Hepatocyte (in vitro differentiated cells): ENCODE measurements around the gene MEF2D. TPM values are rescaled to one million over a fixed set of nuclear protein-coding genes. Genes with fewer than 3 reads are reported as not detected.

Source experiments
- DNase-seq: peaks from one replicate; pipeline ENCODE4 v3.0.0-alpha.2; 2016; ENCODE audit warnings: low spot score
- H2AFZ ChIP-seq: fragments of 200-600 bp; sonication (generic); 2 replicates; pipeline ENCODE4 v1.6.0; 2016; ENCODE audit warnings: antibody characterized with exemption, mild to moderate bottlenecking
- H3K27ac ChIP-seq: fragments of 200-600 bp; sonication (generic); 2 replicates; pipeline ENCODE4 v1.5.1; 2016; ENCODE audit warnings: mild to moderate bottlenecking
- H3K27me3 ChIP-seq: fragments of 200-600 bp; sonication (generic); 2 replicates; pipeline ENCODE4 v1.6.1; 2016
- H3K36me3 ChIP-seq: fragments of 200-600 bp; sonication (generic); replicated peaks from 2 replicates; pipeline ENCODE4 v1.5.1; 2016; ENCODE audit warnings: low read depth; ENCODE audit not compliant: insufficient read depth
- H3K4me1 ChIP-seq: fragments of 200-600 bp; sonication (generic); 2 replicates; pipeline ENCODE4 v1.5.1; 2016; ENCODE audit warnings: mild to moderate bottlenecking, moderate library complexity; ENCODE audit not compliant: insufficient read depth
- H3K4me2 ChIP-seq: fragments of 200-600 bp; sonication (generic); 2 replicates; pipeline ENCODE4 v1.6.0; 2016
- H3K4me3 ChIP-seq: fragments of 200-600 bp; sonication (generic); 2 replicates; pipeline ENCODE4 v1.5.1; 2016; ENCODE audit warnings: mild to moderate bottlenecking
- H3K79me2 ChIP-seq: fragments of 200-600 bp; sonication (generic); 2 replicates; pipeline ENCODE4 v1.6.0; 2017; ENCODE audit warnings: mild to moderate bottlenecking
- H3K9me2 ChIP-seq: fragments of 200-600 bp; sonication (generic); replicated peaks from 2 replicates; pipeline ENCODE4 v1.6.0; 2017; ENCODE audit warnings: mild to moderate bottlenecking; ENCODE audit not compliant: insufficient read depth
- H3K9me3 ChIP-seq: fragments of 200-600 bp; sonication (generic); 2 replicates; pipeline ENCODE4 v1.5.1; 2016; ENCODE audit warnings: low read depth, mild to moderate bottlenecking
- H4K20me1 ChIP-seq: fragments of 200-600 bp; sonication (generic); 2 replicates; pipeline ENCODE4 v1.6.0; 2016; ENCODE audit warnings: mild to moderate bottlenecking; ENCODE audit not compliant: insufficient read depth, poor library complexity, severe bottlenecking
- CTCF ChIP-seq: fragments of 200-600 bp; sonication (generic); IDR thresholded peaks from 2 replicates; pipeline ENCODE4 v1.5.1; 2016; ENCODE audit warnings: antibody characterized with exemption, mild to moderate bottlenecking; ENCODE audit not compliant: poor library complexity
- EZH2 ChIP-seq: fragments of 200-600 bp; sonication (generic); IDR thresholded peaks from 2 replicates; pipeline ENCODE4 v1.6.1; 2016; ENCODE audit warnings: antibody characterized with exemption, mild to moderate bottlenecking, borderline replicate concordance
- EZH2phosphoT487 ChIP-seq: fragments of 200-600 bp; sonication (generic); IDR thresholded peaks from one replicate; pipeline ENCODE4 v1.6.1; 2018; ENCODE audit warnings: antibody characterized with exemption, mild to moderate bottlenecking, low read depth, moderate library complexity; ENCODE audit not compliant: unreplicated experiment, severe bottlenecking
- WGBS: methylation state at CpG from one replicate; pipeline ENCODE4 v1.1.6; 2016; ENCODE audit warnings: low lambda C conversion rate; ENCODE audit errors: missing lambda C conversion rate; 5-methylcytosine and 5-hydroxymethylcytosine counted together
- polyA plus RNA-seq: library from polyadenylated mRNA; unstranded; fragments of >200 nt; fragmentation: Nextera tagmentation; extraction: Ambion mirVana; gene quantifications from 2 replicates; pipeline ENCODE4 v1.2.1, GENCODE V29; 2016
- total RNA-seq: library from RNA; depleted of rRNA; stranded (reverse); fragments of >200 nt; gene quantifications from 2 replicates; pipeline ENCODE4 v1.2.3, GENCODE V29; 2014

The MEF2D gene
- total and polyA plus RNA-seq, 2 experiments from 2014 or later = 20.1 to 25.1 TPM

GRCh38 chr1:156525856-156526489 is 25.4 kb upstream of the MEF2D start:
- no peak overlapping the region for H3K4me2 ChIP-seq

GRCh38 chr1:156525071-156525501 is 24.5 kb upstream of the MEF2D start:
- Histone ChIP-seq H3K9me2 (no peaks in the 10 kb centered on the region), H3K27me3 (no peaks in the 10 kb centered on the region), H3K4me3 (no peak overlapping the region), H2AFZ (no peak overlapping the region), H3K4me1 (peaks cover 8% of the 10 kb centered on the region), H4K20me1 (no peaks in the 10 kb centered on the region), H3K4me2 (peak overlapping the region; percentile 46), H3K36me3 (no peaks in the 10 kb centered on the region), H3K27ac (no peak overlapping the region), H3K9me3 (no peaks in the 10 kb centered on the region), H3K79me2 (no peaks in the 10 kb centered on the region)
- 36% methylated on average over 6 of the region's 6 CpGs for WGBS
- DNase-seq = no peak
- TF ChIP-seq EZH2phosphoT487 (no peak), CTCF (no peak), EZH2 (no peak)

More at GRCh38 chr1:156525856-156526489, 25.4 kb upstream of the MEF2D start:
- Histone ChIP-seq H3K4me1 (peaks cover 8% of the 10 kb centered on the region), H3K36me3 (no peaks in the 10 kb centered on the region), H4K20me1 (no peaks in the 10 kb centered on the region), H3K79me2 (no peaks in the 10 kb centered on the region), H3K9me2 (no peaks in the 10 kb centered on the region), H3K27ac (no peak overlapping the region), H3K27me3 (no peaks in the 10 kb centered on the region), H3K4me3 (no peak overlapping the region), H2AFZ (no peak overlapping the region), H3K9me3 (no peaks in the 10 kb centered on the region)
- TF ChIP-seq EZH2 = no peak
- no peak for TF ChIP-seq EZH2phosphoT487
- no peak for TF ChIP-seq CTCF
- no peak for DNase-seq
- WGBS = 91% methylated on average over 2 of the region's 2 CpGs

- Histone ChIP-seq H4K20me1 (no peaks in the 10 kb centered on the region), H3K9me2 (no peaks in the 10 kb centered on the region), H3K4me3 (no peak overlapping the region), H2AFZ (no peak overlapping the region), H3K27me3 (no peaks in the 10 kb centered on the region), H3K4me2 (peak overlapping the region; percentile 46), H3K79me2 (no peaks in the 10 kb centered on the region), H3K4me1 (peaks cover 8% of the 10 kb centered on the region), H3K27ac (no peak overlapping the region), H3K36me3 (no peaks in the 10 kb centered on the region), H3K9me3 (no peaks in the 10 kb centered on the region)
- TF ChIP-seq EZH2 (no peak), EZH2phosphoT487 (no peak), CTCF (no peak)
- DNase-seq = no peak
- WGBS = 72% methylated on average over 3 of the region's 3 CpGs
Observed at GRCh38 chr1:156524481-156524869, 23.9 kb upstream of the MEF2D start.
